Astrocyte of the spinal cord (primary cell): Measurements from ENCODE around the gene SUGCT.

ENCODE experiments used
- DNase-seq: peaks from one replicate; pipeline ENCODE4 v3.0.0; 2011; ENCODE audit warnings: low read depth, low spot score
- H3K4me3 ChIP-seq: 2 replicates; pipeline ENCODE4 v1.5.1; 2011; ENCODE audit warnings: low read depth, mild to moderate bottlenecking, low read length, moderate library complexity
- CTCF ChIP-seq: IDR thresholded peaks from 2 replicates; pipeline ENCODE4 v1.5.1; 2012; ENCODE audit warnings: low read depth, mild to moderate bottlenecking, low read length, inconsistent platforms
- in situ Hi-C: cut with HindIII; loops from 2 replicates; pipeline ENCODE4 v1.10.0; 2017; ENCODE audit warnings: low sequenced_read_pairs

SUGCT gene

GRCh38 chr7:40675741-40676140 lies 540.9 kb downstream of the SUGCT start:
- no peak overlapping the region for H3K4me3 ChIP-seq
- in situ Hi-C loops = no loop called here
- no peak for DNase-seq
- TF ChIP-seq CTCF = no peak

- no peak for DNase-seq
- no peak overlapping the region for H3K4me3 ChIP-seq
- in situ Hi-C loops = no loop called here
- TF ChIP-seq CTCF = no peak
Measured at GRCh38 chr7:40676221-40676620, 541.4 kb downstream of the SUGCT start.

GRCh38 chr7:40680657-40681056 lies 545.9 kb downstream of the SUGCT start:
- in situ Hi-C loops = no loop called here
- TF ChIP-seq CTCF = peak; percentile 50
- H3K4me3 ChIP-seq = no peak overlapping the region
- peak; percentile 32 for DNase-seq

GRCh38 chr7:40682696-40683095 lies 547.9 kb downstream of the SUGCT start:
- no peak overlapping the region for H3K4me3 ChIP-seq
- in situ Hi-C loops = no loop called here
- no peak for TF ChIP-seq CTCF
- DNase-seq = no peak

GRCh38 chr7:40694026-40694809 lies 559.4 kb downstream of the SUGCT start:
- no peak for TF ChIP-seq CTCF
- H3K4me3 ChIP-seq = no peak overlapping the region
- in situ Hi-C loops = no loop called here
- no peak for DNase-seq

GRCh38 chr7:40694991-40695390 lies 560.2 kb downstream of the SUGCT start:
- DNase-seq = no peak
- TF ChIP-seq CTCF = no peak
- H3K4me3 ChIP-seq = no peak overlapping the region
- in situ Hi-C loops = no loop called here

- no peak for TF ChIP-seq CTCF
- H3K4me3 ChIP-seq = no peak overlapping the region
- in situ Hi-C loops = no loop called here
- no peak for DNase-seq
Measured at GRCh38 chr7:40697653-40698052, 562.8 kb downstream of the SUGCT start.
